Subcutaneous abdominal adipose tissue (tissue), 5 donors: ENCODE results near the gene PIP5K1A.
"Not testable (repeated sequence)": the region's sequence is repeated elsewhere in the genome, so short reads cannot be mapped to it uniquely, and the experiment has no call there.

Experiments used
- H3K27ac ChIP-seq: one replicate; pipeline ENCODE4 v1.7.0; 2013; ENCODE audit warnings: low read depth, mild to moderate bottlenecking, inconsistent platforms, low read length, moderate library complexity
- H3K27me3 ChIP-seq, 5 donors: one replicate each; pipeline ENCODE4 v1.7.0; 2013; ENCODE audit warnings: low read length in 5 of 5, inconsistent platforms in 1 of 5; ENCODE audit not compliant: control insufficient read depth in 5 of 5, insufficient read depth in 4 of 5
- H3K36me3 ChIP-seq, 5 donors: one replicate each; pipeline ENCODE4 v1.7.0; 2013; ENCODE audit warnings: low read length in 5 of 5; ENCODE audit not compliant: control insufficient read depth in 5 of 5, insufficient read depth in 5 of 5
- H3K4me1 ChIP-seq, 5 donors: one replicate each; pipeline ENCODE4 v1.7.0; 2013; ENCODE audit warnings: low read length in 5 of 5, mild to moderate bottlenecking in 3 of 5, moderate library complexity in 1 of 5; ENCODE audit not compliant: control insufficient read depth in 5 of 5, insufficient read depth in 5 of 5
- H3K4me3 ChIP-seq, 5 donors: one replicate each; pipeline ENCODE4 v1.7.0; 2013; ENCODE audit warnings: low read length in 5 of 5, low read depth in 1 of 5
- H3K9ac ChIP-seq, 5 donors: one replicate each; pipeline ENCODE4 v1.7.0; 2013; ENCODE audit warnings: low read length in 5 of 5, mild to moderate bottlenecking in 4 of 5, moderate library complexity in 3 of 5
- H3K9me3 ChIP-seq, 5 donors: one replicate each; pipeline ENCODE4 v1.7.0; 2013; ENCODE audit warnings: low read length in 5 of 5; ENCODE audit not compliant: control insufficient read depth in 5 of 5
- donor health status: healthy.
- donor health status: healthy.
- donor health status: healthy.
- donor health status: healthy.
- donor health status: healthy.

PIP5K1A gene

GRCh38 chr1:151273924-151274466 is 75.6 kb downstream of the PIP5K1A start:
- no peak overlapping the region for H3K4me3 ChIP-seq
- H3K4me1 ChIP-seq: peaks cover 0 to 10% (median 8%) of the 10 kb centered on the region in 5 donors
- H3K36me3 ChIP-seq: peaks cover 0 to 8% (median 6%) of the 10 kb centered on the region in 5 donors
- H3K9ac ChIP-seq: peak overlapping the region in 1 of 5 donors; percentile 19
- H3K27ac ChIP-seq: no peak overlapping the region
- no peaks in the 10 kb centered on the region for H3K27me3 ChIP-seq
- no peaks in the 10 kb centered on the region for H3K9me3 ChIP-seq

GRCh38 chr1:151275341-151275740 is 77.0 kb downstream of the PIP5K1A start:
- H3K4me1 ChIP-seq: not testable (repeated sequence)

GRCh38 chr1:151277249-151277648 is 78.9 kb downstream of the PIP5K1A start:
- H3K36me3 ChIP-seq: no peaks in the 10 kb centered on the region
- H3K4me3 ChIP-seq: no peak overlapping the region
- H3K4me1 ChIP-seq: peaks cover 4 to 19% (median 8%) of the 10 kb centered on the region in 5 donors
- H3K9ac ChIP-seq: no peak overlapping the region
- H3K27ac ChIP-seq: no peak overlapping the region
- no peaks in the 10 kb centered on the region for H3K27me3 ChIP-seq
- no peaks in the 10 kb centered on the region for H3K9me3 ChIP-seq

More at GRCh38 chr1:151275341-151275740, 77.0 kb downstream of the PIP5K1A start:
- not testable (repeated sequence) for H3K4me3 ChIP-seq, H3K9ac ChIP-seq, H3K9me3 ChIP-seq, H3K27me3 ChIP-seq, H3K27ac ChIP-seq, H3K36me3 ChIP-seq

GRCh38 chr1:151281225-151281968 is 83.0 kb downstream of the PIP5K1A start:
- peak overlapping the region; percentile 68 to 99 (median 89) for H3K4me3 ChIP-seq
- peaks cover 8 to 35% (median 23%) of the 10 kb centered on the region in 5 donors for H3K4me1 ChIP-seq
- peak overlapping the region; percentile 59 to 94 (median 79) for H3K9ac ChIP-seq
- no peaks in the 10 kb centered on the region for H3K27me3 ChIP-seq
- peaks cover 0 to 16% (median 11%) of the 10 kb centered on the region in 5 donors for H3K36me3 ChIP-seq
- no peaks in the 10 kb centered on the region for H3K9me3 ChIP-seq
- peak overlapping the region; percentile 97 for H3K27ac ChIP-seq

- no peaks in the 10 kb centered on the region for H3K9me3 ChIP-seq
- peak within 1 kb of the TSS; percentile 68 to 99 (median 89) for H3K4me3 ChIP-seq
- H3K27me3 ChIP-seq: no peaks in the 10 kb centered on the region
- peak within 1 kb of the TSS; percentile 97 for H3K27ac ChIP-seq
- H3K9ac ChIP-seq: peak within 1 kb of the TSS; percentile 60 to 94 (median 84)
- H3K36me3 ChIP-seq: peaks cover 0 to 24% (median 19%) of the 10 kb centered on the region in 5 donors
- peaks cover 8 to 35% (median 23%) of the 10 kb centered on the region in 5 donors for H3K4me1 ChIP-seq
These were observed 83.9 kb downstream of the PIP5K1A start, which contains the start of gene ZNF687 for GRCh38 chr1:151281969-151282882. TSS of gene ZNF687 (plus strand) at chr1:151282299. CDS start at chr1:151286292, 3,993 bp downstream.

GRCh38 chr1:151282883-151283725 is 84.8 kb downstream of the PIP5K1A start:
- Histone ChIP-seq H3K27me3 (no peaks in the 10 kb centered on the region), H3K9ac (peak overlapping the region; percentile 35 to 94 (median 84)), H3K36me3 (peaks cover 0 to 33% (median 28%) of the 10 kb centered on the region in 5 donors), H3K4me1 (peaks cover 5 to 29% (median 23%) of the 10 kb centered on the region in 5 donors), H3K9me3 (no peaks in the 10 kb centered on the region), H3K4me3 (peak overlapping the region; percentile 55 to 94 (median 81)), H3K27ac (peak overlapping the region; percentile 97)

- peak overlapping the region in 4 of 5 donors; percentile 11 to 94 (median 38) for H3K9ac ChIP-seq
- peak overlapping the region; percentile 97 for H3K27ac ChIP-seq
- peaks cover 0 to 43% (median 38%) of the 10 kb centered on the region in 5 donors for H3K36me3 ChIP-seq
- no peaks in the 10 kb centered on the region for H3K27me3 ChIP-seq
- peak overlapping the region in 1 of 5 donors; percentile 94 for H3K4me3 ChIP-seq
- H3K9me3 ChIP-seq: no peaks in the 10 kb centered on the region
- H3K4me1 ChIP-seq: peaks cover 5 to 33% (median 23%) of the 10 kb centered on the region in 5 donors
These were observed 85.7 kb downstream of the PIP5K1A start for GRCh38 chr1:151284013-151284577.

- Histone ChIP-seq H3K27me3 (no peaks in the 10 kb centered on the region), H3K36me3 (peaks cover 0 to 67% (median 61%) of the 10 kb centered on the region in 5 donors), H3K9me3 (no peaks in the 10 kb centered on the region), H3K27ac (no peak overlapping the region), H3K9ac (no peak overlapping the region), H3K4me3 (no peak overlapping the region), H3K4me1 (peaks cover 2 to 29% (median 19%) of the 10 kb centered on the region in 5 donors)
These were observed 88.4 kb downstream of the PIP5K1A start for GRCh38 chr1:151286619-151287340.
